NCI-H1694 (cell line): ENCODE data around the gene ZMIZ1.

Experiments
- DNase-seq: peaks from one replicate; lab custom pipeline; 2025; lab: John Stamatoyannopoulos, UW

The ZMIZ1 gene

GRCh38 chr10:79082035-79082373 is 13.2 kb downstream of the ZMIZ1 start:
- no peak for DNase-seq

GRCh38 chr10:79082631-79083596 is 14.1 kb downstream of the ZMIZ1 start:
- DNase-seq: no peak

- no peak for DNase-seq
Measured at GRCh38 chr10:79084012-79084971, 15.5 kb downstream of the ZMIZ1 start.

- DNase-seq: no peak
Measured at GRCh38 chr10:79084972-79085597, 16.3 kb downstream of the ZMIZ1 start.

GRCh38 chr10:79086822-79087221 is 18.1 kb downstream of the ZMIZ1 start:
- DNase-seq: no peak

GRCh38 chr10:79087721-79088120 is 19.0 kb downstream of the ZMIZ1 start:
- no peak for DNase-seq

- DNase-seq: peak; percentile 78
Measured at GRCh38 chr10:79088176-79088575, 19.4 kb downstream of the ZMIZ1 start.

GRCh38 chr10:79088613-79089355 is 20.0 kb downstream of the ZMIZ1 start:
- DNase-seq: no peak

- DNase-seq: peak; percentile 50
Measured at GRCh38 chr10:79089632-79090031, 20.9 kb downstream of the ZMIZ1 start.

- DNase-seq: peak; percentile 66
Measured at GRCh38 chr10:79090134-79090803, 21.5 kb downstream of the ZMIZ1 start.

GRCh38 chr10:79092292-79092896 is 23.6 kb downstream of the ZMIZ1 start:
- DNase-seq: no peak

GRCh38 chr10:79093658-79094411 is 25.1 kb downstream of the ZMIZ1 start:
- no peak for DNase-seq

- no peak for DNase-seq
Measured at GRCh38 chr10:79094412-79095175, 25.8 kb downstream of the ZMIZ1 start.

GRCh38 chr10:79095316-79095715 is 26.6 kb downstream of the ZMIZ1 start:
- no peak for DNase-seq

- DNase-seq: no peak
Measured at GRCh38 chr10:79096514-79096913, 27.7 kb downstream of the ZMIZ1 start.

- no peak for DNase-seq
Measured at GRCh38 chr10:79097021-79097872, 28.5 kb downstream of the ZMIZ1 start.

GRCh38 chr10:79098061-79098460 is 29.3 kb downstream of the ZMIZ1 start:
- DNase-seq: no peak

- no peak for DNase-seq
Measured at GRCh38 chr10:79098596-79099015, 29.8 kb downstream of the ZMIZ1 start.
